22Rv1 (cell line): ENCODE measurements around the gene PIPOX.

Experiments
- CTCF ChIP-seq: fragments of 450-650 bp; IDR thresholded peaks from 2 replicates; pipeline ENCODE4 v1.5.1; 2017; ENCODE audit warnings: mild to moderate bottlenecking
- ZFX ChIP-seq: fragments of 450-650 bp; IDR thresholded peaks from 2 replicates; pipeline ENCODE4 v1.6.1; 2017; ENCODE audit warnings: antibody characterized with exemption, borderline replicate concordance

- TF ChIP-seq CTCF (no peak), ZFX (no peak)
These were observed 10.7 kb upstream of the PIPOX start for GRCh38 chr17:29032013-29032856.
